Measurements from ENCODE around the gene RAB5B.
A peak's percentile ranks its signal among the peaks of the same experiment; 100 is the strongest.
"Not testable (repeated sequence)": the region's sequence is repeated elsewhere in the genome, so short reads cannot be mapped to it uniquely, and the experiment has no call there.

Gene RAB5B

GRCh38 chr12:55940065-55940732 lies 33.7 kb upstream of the RAB5B start:
- peak; percentile 89 for DNase-seq (ENCODE audit: low spot score)

- DNase-seq (ENCODE audit: low spot score) = no peak
Measured at GRCh38 chr12:55942055-55942454, 31.8 kb upstream of the RAB5B start.

GRCh38 chr12:55942577-55943136 lies 31.2 kb upstream of the RAB5B start:
- DNase-seq (ENCODE audit: low spot score) = no peak

- no peak for DNase-seq (ENCODE audit: low spot score)
Measured at GRCh38 chr12:55946553-55946952, 27.3 kb upstream of the RAB5B start.

GRCh38 chr12:55955344-55955743 lies 18.5 kb upstream of the RAB5B start:
- DNase-seq (ENCODE audit: low spot score) = no peak

GRCh38 chr12:55955800-55956508 lies 17.9 kb upstream of the RAB5B start:
- peak; percentile 60 for DNase-seq (ENCODE audit: low spot score)

DNA sequence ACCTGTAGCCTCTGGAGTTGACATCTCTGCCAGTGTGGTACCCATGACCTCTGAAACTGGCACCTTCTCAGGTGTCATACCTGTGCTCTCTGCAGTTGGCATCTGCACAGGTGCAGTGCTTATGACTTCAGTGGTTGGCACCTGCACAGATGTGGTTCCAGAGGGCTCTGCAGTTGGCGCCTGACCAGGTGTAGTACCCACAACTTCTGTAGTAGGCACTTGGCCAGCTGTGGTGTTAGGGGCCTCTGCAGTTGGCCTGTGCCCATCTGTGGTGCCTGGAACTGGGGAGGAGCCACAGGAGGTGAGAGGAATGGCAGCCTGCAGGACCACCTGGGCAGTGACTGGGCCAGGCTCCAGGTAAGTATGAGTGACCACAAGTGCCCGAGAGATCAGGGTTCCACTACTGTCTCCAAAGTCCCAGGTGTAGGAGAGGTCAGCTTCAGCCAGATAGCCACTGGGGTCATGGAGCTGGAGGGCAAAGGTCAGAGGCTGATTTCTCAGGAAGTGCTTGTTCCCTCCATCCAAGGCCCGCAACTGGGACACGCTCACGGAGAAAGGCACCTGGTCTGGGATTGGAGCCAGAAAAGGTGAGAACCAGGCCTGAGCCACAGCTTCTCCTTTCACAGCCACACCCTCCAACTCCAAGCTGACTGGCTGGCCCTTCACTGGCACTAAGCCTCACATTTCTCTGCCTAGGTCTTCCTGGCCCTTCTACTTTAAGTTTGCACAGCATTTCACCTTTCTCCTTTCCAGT lies 16.6 kb upstream of the RAB5B start:
- no peak for DNase-seq (ENCODE audit: low spot score)

DNA sequence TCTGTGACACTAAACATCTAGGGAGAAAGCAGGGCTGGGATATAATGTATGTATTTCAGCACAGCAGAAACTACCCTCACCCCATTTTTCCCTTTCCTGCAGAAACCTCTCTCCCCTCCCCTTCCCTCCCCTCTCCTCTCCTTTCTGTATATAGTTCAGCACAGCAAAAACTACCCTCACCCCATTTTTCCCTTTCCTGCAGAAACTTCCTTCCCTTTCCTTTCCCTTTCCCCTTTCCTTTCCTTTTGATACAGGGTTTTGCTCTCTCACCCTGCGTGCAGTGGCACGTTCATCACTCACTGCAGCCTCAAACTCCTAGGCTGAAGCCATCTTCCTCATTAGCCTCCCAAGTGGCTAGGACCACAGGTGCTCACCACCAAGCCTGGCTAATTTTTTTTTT lies 10.1 kb upstream of the RAB5B start:
- DNase-seq (ENCODE audit: low spot score) = no peak

- DNase-seq (ENCODE audit: low spot score) = no peak
Measured at GRCh38 chr12:55965240-55965639, 8.6 kb upstream of the RAB5B start.

- no peak for DNase-seq (ENCODE audit: low spot score)
Measured at GRCh38 chr12:55965941-55966407, 7.9 kb upstream of the RAB5B start, which contains the start of gene PMEL. TSS of gene PMEL (minus strand) at chr12:55966042. CDS start at chr12:55966011, 31 bp downstream.

GRCh38 chr12:55966408-55967281 lies 7.2 kb upstream of the RAB5B start, which contains the start of gene CDK2:
TSS of gene CDK2 (plus strand) at chr12:55966830. CDS start at chr12:55967009, 179 bp downstream.
- peak; percentile 82 for DNase-seq (ENCODE audit: low spot score)

DNA sequence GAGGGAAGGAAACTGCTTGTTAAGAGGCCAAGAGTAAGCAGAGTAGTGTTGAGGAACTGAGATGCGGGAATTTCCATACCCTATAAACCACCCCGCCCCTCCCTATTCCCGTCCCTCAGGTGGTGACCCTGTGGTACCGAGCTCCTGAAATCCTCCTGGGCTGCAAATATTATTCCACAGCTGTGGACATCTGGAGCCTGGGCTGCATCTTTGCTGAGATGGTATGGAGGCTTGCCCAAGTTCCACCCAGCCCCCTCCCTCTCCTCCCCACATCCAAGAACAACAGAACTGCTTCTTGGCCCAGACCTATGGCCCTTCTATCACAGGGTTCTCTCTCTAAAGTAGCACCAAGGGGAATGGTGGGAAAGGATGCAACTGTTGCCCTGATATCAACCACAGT lies 4.5 kb upstream of the RAB5B start:
- DNase-seq (ENCODE audit: low spot score) = no peak

- DNase-seq (ENCODE audit: low spot score) = no peak
Measured at GRCh38 chr12:55970775-55971174, 3.1 kb upstream of the RAB5B start.

- no peak for DNase-seq (ENCODE audit: low spot score)
Measured at GRCh38 chr12:55972042-55972441, 1.8 kb upstream of the RAB5B start.

- no peak for DNase-seq (ENCODE audit: low spot score)
Measured at GRCh38 chr12:55972456-55972855, 1.4 kb upstream of the RAB5B start.

DNA sequence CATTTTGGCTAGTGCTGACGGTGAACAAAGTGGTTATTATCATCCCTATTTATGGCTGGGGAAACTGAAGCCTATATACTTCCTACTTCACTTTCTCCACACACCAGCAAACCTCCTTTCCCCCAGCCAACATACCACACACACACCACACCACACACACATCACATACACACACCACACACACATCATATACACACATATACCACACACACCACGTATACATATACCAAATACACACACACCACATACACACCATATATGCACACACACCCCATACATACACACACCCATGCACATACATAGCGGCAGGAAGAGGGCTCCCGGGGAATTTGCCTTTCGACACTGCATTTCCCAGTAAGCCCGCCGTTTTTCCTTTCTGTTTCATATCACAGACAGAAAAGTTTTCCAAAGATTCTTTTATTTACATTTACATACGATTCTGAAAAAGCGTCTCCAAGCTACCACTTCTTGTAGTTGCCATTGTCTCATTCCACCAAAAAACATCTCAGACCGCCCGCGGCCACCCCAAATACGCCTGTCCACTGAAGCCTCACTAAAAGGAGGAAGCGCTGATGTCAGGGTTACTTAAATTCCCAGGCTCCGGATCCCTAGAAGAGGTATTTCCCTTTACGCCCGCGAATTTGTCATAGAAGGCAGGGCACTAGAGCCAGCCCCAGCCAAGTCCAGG lies 823 bp upstream of the RAB5B start:
- DNase-seq (ENCODE audit: low spot score) = peak; percentile 12

- DNase-seq (ENCODE audit: low spot score) = peak; percentile 38
Measured at GRCh38 chr12:55974308-55974730, 441 bp downstream of the RAB5B start.

DNA sequence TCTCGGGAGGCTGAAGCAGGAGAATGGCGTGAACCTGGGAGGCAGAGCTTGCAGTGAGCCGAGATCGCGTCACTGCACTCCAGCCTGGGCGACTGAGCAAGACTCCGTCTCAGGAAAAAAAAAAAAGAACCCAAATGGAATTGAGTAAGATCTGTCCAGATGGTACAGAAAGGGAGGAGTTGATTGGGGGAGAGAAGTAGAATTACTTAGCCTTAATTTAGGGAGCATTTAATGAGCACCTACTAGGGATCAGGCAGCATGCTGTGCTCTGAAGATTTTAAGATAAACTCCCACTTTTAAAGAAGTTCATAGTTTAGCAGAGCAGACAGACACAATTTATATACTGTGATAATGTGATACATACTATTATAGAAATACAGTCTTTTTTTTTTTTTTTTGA lies 4.5 kb downstream of the RAB5B start:
- no peak for DNase-seq (ENCODE audit: low spot score)

DNA sequence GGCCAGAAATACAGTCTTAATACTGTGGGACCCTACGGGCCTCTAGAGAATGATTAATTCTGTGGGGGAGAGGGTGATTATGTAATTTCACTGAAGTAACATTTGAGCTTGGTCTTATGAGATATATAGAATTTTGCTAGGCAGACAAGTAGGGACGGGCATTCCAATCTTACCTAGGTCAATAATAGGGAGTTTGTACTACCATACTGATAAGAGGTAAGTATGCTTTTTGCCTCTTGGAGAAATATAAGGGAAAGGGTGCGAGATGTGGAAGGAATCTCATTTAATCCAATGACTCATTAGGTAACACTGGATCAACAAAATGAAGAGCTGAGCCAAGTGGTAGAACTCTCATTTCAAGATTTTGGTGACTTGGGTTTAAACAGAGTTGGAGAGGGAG lies 5.2 kb downstream of the RAB5B start:
- DNase-seq (ENCODE audit: low spot score) = no peak

DNA sequence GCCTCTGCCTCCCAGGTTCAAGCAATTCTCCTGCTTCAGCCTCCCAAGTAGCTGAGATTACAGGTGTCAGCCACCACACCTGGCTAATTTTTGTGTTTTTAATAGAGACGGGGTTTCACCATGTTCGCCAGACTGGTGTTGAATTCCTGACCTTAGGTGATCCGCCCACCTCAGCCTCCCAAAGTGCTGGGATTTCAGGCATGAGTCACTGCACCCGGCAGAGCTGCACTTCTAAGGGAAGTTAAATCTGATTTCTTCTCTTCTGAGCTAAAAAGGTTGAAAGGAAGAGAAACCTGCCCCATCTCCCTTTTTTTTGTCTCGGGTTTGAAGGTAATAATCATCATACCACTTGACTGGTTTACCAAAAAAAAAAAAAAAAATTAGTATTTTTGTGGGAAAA lies 8.0 kb downstream of the RAB5B start:
- DNase-seq (ENCODE audit: low spot score) = not testable (repeated sequence)
